SK-N-SH treated with all-trans-retinoic acid at 6 μM for 48 hours (cell line): Measurements from ENCODE around the gene MADD.

Experiments used
- ATAC-seq: fragments of 200-7000 bp; cut with Tn5 transposase; 3 replicates; pipeline ENCODE4 v1.9.1; 2020; ENCODE audit warnings: mild to moderate bottlenecking, moderate library complexity
- ARNTL ChIP-seq: fragments of 450-650 bp; formaldehyde crosslinking; IDR thresholded peaks from 2 replicates; pipeline ENCODE4 v1.5.0; 2020; ENCODE audit warnings: low read depth, mild to moderate bottlenecking, moderate library complexity, borderline replicate concordance
- BACH2 ChIP-seq: fragments of 250-450 bp; sonication (Bioruptor Pico); IDR thresholded peaks from 2 replicates; pipeline ENCODE4 v1.9.0; 2021; ENCODE audit warnings: mild to moderate bottlenecking, borderline replicate concordance
- CSDC2 ChIP-seq: fragments of 250-450 bp; sonication (Bioruptor Pico); IDR thresholded peaks from 2 replicates; pipeline ENCODE4 v1.5.0; 2020; ENCODE audit warnings: mild to moderate bottlenecking, moderate library complexity
- ESRRG ChIP-seq: fragments of 250-450 bp; sonication (Bioruptor Pico); IDR thresholded peaks from 2 replicates; pipeline ENCODE4 v1.6.1; 2021; ENCODE audit warnings: mild to moderate bottlenecking
- GLIS3 ChIP-seq: fragments of 250-450 bp; sonication (Bioruptor Pico); IDR thresholded peaks from 2 replicates; pipeline ENCODE4 v1.5.0; 2020; ENCODE audit warnings: mild to moderate bottlenecking, moderate library complexity
- ISL1 ChIP-seq: fragments of 250-450 bp; sonication (Bioruptor Pico); IDR thresholded peaks from 2 replicates; pipeline ENCODE4 v2.1.2; 2022; ENCODE audit warnings: mild to moderate bottlenecking, moderate library complexity
- OSR1 ChIP-seq: fragments of 250-450 bp; sonication (Bioruptor Pico); IDR thresholded peaks from 2 replicates; pipeline ENCODE4 v1.8.0; 2022; ENCODE audit warnings: moderate library complexity, mild to moderate bottlenecking, inconsistent platforms
- PPARA ChIP-seq: fragments of 250-450 bp; sonication (Bioruptor Pico); IDR thresholded peaks from 2 replicates; pipeline ENCODE4 v1.5.0; 2020; ENCODE audit warnings: mild to moderate bottlenecking, borderline replicate concordance
- RARB ChIP-seq: fragments of 250-450 bp; sonication (Bioruptor Pico); IDR thresholded peaks from 2 replicates; pipeline ENCODE4 v1.8.0; 2021; ENCODE audit warnings: mild to moderate bottlenecking, moderate library complexity
- SNAI2 ChIP-seq: fragments of 250-450 bp; sonication (Bioruptor Pico); IDR thresholded peaks from 2 replicates; pipeline ENCODE4 v1.5.0; 2020; ENCODE audit warnings: mild to moderate bottlenecking, moderate library complexity
- TCF4 ChIP-seq: fragments of 250-450 bp; sonication (Bioruptor Pico); IDR thresholded peaks from 2 replicates; pipeline ENCODE4 v1.8.0; 2021; ENCODE audit warnings: mild to moderate bottlenecking, moderate library complexity, borderline replicate concordance
- TOX ChIP-seq: fragments of 250-450 bp; sonication (Bioruptor Pico); IDR thresholded peaks from 2 replicates; pipeline ENCODE4 v1.8.0; 2021; ENCODE audit warnings: mild to moderate bottlenecking, moderate library complexity, borderline replicate concordance
- ZC3H10 ChIP-seq: fragments of 250-450 bp; sonication (Bioruptor Pico); IDR thresholded peaks from 2 replicates; pipeline ENCODE4 v1.5.1; 2021; ENCODE audit warnings: mild to moderate bottlenecking, moderate library complexity
- ZFP30 ChIP-seq: fragments of 450-650 bp; formaldehyde crosslinking; IDR thresholded peaks from 2 replicates; pipeline ENCODE4 v1.5.0; 2022; ENCODE audit warnings: mild to moderate bottlenecking, moderate library complexity
- ZNF565 ChIP-seq: fragments of 450-650 bp; formaldehyde crosslinking; conservative IDR thresholded peaks from 2 replicates; pipeline ENCODE4 v1.5.0; 2020; ENCODE audit warnings: low read depth, mild to moderate bottlenecking, moderate library complexity
- ZNF8 ChIP-seq: fragments of 450-650 bp; formaldehyde crosslinking; IDR thresholded peaks from 2 replicates; pipeline ENCODE4 v1.5.0; 2020; ENCODE audit warnings: mild to moderate bottlenecking, moderate library complexity
- TF ChIP-seq, protein P1 (sequence below): fragments of 250-450 bp; sonication (Bioruptor Pico); IDR thresholded peaks from 2 replicates; pipeline ENCODE4 v1.8.0; 2020; ENCODE audit warnings: mild to moderate bottlenecking, moderate library complexity, borderline replicate concordance
- TF ChIP-seq, protein P2 (sequence below): fragments of 250-450 bp; sonication (Bioruptor Pico); IDR thresholded peaks from 2 replicates; pipeline ENCODE4 v1.5.1; 2020; ENCODE audit warnings: low read depth, mild to moderate bottlenecking, moderate library complexity
- TF ChIP-seq, protein P3 (sequence below): fragments of 250-450 bp; sonication (Bioruptor Pico); IDR thresholded peaks from 2 replicates; pipeline ENCODE4 v1.5.1; 2021; ENCODE audit warnings: mild to moderate bottlenecking, moderate library complexity
- TF ChIP-seq, protein P4 (sequence below): fragments of 250-450 bp; sonication (Bioruptor Pico); IDR thresholded peaks from 2 replicates; pipeline ENCODE4 v1.8.0; 2021; ENCODE audit warnings: low read depth, mild to moderate bottlenecking, moderate library complexity, borderline replicate concordance

The MADD gene

DNA sequence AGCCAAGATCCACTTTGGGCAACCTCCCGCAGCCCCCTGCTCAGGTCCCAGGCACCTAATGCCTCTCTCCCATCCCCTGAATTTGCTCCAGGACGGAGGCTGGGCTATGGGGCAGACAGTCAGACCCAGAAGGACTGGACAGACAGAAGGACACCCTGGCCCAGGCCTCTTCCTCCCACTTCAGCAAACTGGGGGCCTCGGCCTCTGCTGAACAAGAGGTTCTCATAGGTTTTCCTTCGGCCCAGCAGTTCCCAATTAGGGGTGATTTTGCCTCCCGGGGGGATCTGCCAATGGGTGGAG lies 104.7 kb downstream of the MADD start:
- no peak for ATAC-seq
- TF ChIP-seq ARNTL (CRISPR knock-in tag) (no peak), GLIS3 (no peak), ESRRG (no peak)
- TF ChIP-seq, all 23 proteins: peak for 0

DNA sequence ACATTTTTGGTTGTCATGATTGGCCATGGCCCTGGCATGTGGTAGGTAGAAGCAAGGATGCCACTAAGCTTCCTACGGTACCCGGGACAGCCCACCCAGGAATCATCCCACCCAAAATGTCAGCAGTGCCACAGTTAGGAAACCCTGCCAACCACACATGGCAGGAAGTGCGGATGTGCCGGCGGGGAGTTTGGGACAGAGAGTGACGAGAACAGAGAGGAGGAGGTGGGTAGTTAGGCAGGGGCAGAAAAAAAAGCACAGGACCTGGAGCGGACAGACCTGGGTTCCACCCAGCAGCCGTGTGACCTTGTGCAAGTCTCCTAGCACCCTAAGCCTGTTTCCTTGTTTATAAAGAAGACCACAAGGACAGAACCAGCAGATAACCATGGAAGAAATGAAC lies 105.1 kb downstream of the MADD start:
- TF ChIP-seq CSDC2 (CRISPR knock-in tag) (no peak), GLIS3 (no peak), RARB (CRISPR knock-in tag) (no peak), ISL1 (CRISPR knock-in tag) (no peak), TCF4 (CRISPR knock-in tag) (no peak), OSR1 (CRISPR knock-in tag) (no peak), ESRRG (no peak), TOX (CRISPR knock-in tag) (no peak), PPARA (CRISPR knock-in tag) (no peak), SNAI2 (no peak), ZNF8 (CRISPR knock-in tag) (no peak), ZFP30 (no peak)
- TF ChIP-seq, protein P1, sequence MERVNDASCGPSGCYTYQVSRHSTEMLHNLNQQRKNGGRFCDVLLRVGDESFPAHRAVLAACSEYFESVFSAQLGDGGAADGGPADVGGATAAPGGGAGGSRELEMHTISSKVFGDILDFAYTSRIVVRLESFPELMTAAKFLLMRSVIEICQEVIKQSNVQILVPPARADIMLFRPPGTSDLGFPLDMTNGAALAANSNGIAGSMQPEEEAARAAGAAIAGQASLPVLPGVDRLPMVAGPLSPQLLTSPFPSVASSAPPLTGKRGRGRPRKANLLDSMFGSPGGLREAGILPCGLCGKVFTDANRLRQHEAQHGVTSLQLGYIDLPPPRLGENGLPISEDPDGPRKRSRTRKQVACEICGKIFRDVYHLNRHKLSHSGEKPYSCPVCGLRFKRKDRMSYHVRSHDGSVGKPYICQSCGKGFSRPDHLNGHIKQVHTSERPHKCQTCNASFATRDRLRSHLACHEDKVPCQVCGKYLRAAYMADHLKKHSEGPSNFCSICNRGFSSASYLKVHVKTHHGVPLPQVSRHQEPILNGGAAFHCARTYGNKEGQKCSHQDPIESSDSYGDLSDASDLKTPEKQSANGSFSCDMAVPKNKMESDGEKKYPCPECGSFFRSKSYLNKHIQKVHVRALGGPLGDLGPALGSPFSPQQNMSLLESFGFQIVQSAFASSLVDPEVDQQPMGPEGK (CRISPR knock-in tag): no peak
- TF ChIP-seq, protein P2, sequence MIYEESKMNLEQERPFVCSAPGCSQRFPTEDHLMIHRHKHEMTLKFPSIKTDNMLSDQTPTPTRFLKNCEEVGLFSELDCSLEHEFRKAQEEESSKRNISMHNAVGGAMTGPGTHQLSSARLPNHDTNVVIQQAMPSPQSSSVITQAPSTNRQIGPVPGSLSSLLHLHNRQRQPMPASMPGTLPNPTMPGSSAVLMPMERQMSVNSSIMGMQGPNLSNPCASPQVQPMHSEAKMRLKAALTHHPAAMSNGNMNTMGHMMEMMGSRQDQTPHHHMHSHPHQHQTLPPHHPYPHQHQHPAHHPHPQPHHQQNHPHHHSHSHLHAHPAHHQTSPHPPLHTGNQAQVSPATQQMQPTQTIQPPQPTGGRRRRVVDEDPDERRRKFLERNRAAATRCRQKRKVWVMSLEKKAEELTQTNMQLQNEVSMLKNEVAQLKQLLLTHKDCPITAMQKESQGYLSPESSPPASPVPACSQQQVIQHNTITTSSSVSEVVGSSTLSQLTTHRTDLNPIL (CRISPR knock-in tag): no peak
- TF ChIP-seq, protein P3, sequence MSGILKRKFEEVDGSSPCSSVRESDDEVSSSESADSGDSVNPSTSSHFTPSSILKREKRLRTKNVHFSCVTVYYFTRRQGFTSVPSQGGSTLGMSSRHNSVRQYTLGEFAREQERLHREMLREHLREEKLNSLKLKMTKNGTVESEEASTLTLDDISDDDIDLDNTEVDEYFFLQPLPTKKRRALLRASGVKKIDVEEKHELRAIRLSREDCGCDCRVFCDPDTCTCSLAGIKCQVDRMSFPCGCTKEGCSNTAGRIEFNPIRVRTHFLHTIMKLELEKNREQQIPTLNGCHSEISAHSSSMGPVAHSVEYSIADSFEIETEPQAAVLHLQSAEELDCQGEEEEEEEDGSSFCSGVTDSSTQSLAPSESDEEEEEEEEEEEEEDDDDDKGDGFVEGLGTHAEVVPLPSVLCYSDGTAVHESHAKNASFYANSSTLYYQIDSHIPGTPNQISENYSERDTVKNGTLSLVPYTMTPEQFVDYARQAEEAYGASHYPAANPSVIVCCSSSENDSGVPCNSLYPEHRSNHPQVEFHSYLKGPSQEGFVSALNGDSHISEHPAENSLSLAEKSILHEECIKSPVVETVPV (CRISPR knock-in tag): no peak
- TF ChIP-seq, all 23 proteins: peak for 0
- ATAC-seq: no peak

DNA sequence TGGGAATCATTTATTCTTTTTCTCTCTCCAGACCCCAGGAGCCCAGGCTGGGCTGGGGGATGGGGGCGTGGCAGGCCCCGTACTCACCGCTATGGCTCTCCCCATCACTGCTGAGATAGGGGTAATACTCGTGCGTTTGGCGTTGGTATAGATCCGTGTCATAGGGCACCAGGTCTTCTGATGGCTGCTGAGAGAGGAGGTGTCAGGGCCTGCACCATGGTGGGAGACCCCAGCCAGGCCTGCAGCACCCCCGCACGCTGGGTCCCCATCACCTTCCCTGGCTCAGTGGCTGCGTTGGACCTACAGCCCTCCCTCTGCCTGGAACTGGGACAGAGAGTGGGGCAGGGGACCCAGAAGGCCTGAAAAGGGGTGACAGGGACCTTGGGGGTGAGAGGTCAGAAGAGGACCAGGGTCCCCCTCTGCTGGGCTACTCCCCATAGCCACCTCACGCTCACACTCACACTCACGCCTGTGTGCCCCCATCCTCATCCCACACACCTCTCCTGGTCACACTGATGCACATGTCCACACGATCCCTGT lies 105.7 kb downstream of the MADD start:
- ATAC-seq: no peak
- TF ChIP-seq BACH2 (CRISPR knock-in tag) (no peak), ESRRG (no peak), GLIS3 (no peak), ZC3H10 (CRISPR knock-in tag) (no peak)

DNA sequence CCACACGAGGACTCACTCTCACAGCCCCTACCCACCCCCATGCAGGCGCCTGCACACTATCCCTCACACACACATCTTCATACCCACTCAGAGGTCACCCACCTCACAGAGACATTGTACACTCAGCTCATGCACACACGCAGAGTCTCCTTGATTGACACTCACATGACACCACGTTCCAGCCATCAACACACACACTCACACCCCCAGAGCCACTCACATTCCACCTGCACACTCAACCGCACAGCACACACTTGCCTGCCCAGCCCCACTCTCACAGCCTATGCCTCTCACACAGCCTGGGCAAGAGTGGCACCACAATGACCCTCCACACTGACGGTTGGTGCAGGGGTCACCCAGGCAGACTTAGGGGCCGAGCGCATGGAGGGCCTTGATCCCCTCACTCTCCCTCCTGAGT lies 106.2 kb downstream of the MADD start:
- TF ChIP-seq, protein P2 (CRISPR knock-in tag): no peak
- TF ChIP-seq, protein P4, sequence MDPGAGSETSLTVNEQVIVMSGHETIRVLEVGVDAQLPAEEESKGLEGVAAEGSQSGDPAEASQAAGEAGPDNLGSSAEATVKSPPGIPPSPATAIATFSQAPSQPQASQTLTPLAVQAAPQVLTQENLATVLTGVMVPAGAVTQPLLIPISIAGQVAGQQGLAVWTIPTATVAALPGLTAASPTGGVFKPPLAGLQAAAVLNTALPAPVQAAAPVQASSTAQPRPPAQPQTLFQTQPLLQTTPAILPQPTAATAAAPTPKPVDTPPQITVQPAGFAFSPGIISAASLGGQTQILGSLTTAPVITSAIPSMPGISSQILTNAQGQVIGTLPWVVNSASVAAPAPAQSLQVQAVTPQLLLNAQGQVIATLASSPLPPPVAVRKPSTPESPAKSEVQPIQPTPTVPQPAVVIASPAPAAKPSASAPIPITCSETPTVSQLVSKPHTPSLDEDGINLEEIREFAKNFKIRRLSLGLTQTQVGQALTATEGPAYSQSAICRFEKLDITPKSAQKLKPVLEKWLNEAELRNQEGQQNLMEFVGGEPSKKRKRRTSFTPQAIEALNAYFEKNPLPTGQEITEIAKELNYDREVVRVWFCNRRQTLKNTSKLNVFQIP (CRISPR knock-in tag): no peak
- TF ChIP-seq, protein P3 (CRISPR knock-in tag): no peak
- TF ChIP-seq TCF4 (CRISPR knock-in tag) (no peak), SNAI2 (no peak), BACH2 (CRISPR knock-in tag) (no peak), ZNF565 (CRISPR knock-in tag) (no peak), ZC3H10 (CRISPR knock-in tag) (no peak), ARNTL (CRISPR knock-in tag) (no peak), CSDC2 (CRISPR knock-in tag) (no peak)
- ATAC-seq: no peak
